Neural cell (in vitro differentiated cells): ENCODE data around the gene MSI2.

Experiments
- EP300 ChIP-seq: fragments of 450-650 bp; conservative IDR thresholded peaks from 2 replicates; pipeline ENCODE4 v1.6.1; 2014; ENCODE audit warnings: antibody characterized with exemption, mild to moderate bottlenecking, moderate library complexity; ENCODE audit not compliant: poor library complexity, severe bottlenecking
- EZH2 ChIP-seq: fragments of 200-600, 300-800 bp; shearing (Covaris generic), sonication (generic); IDR thresholded peaks from 2 replicates; pipeline ENCODE4 v1.6.1; 2014; ENCODE audit warnings: antibody characterized with exemption, low read length, borderline replicate concordance, mild to moderate bottlenecking; ENCODE audit not compliant: insufficient read depth, poor library complexity, severe bottlenecking
- MXI1 ChIP-seq: fragments of 450-650 bp; conservative IDR thresholded peaks from 2 replicates; pipeline ENCODE4 v1.6.1; 2014; ENCODE audit warnings: antibody characterized with exemption, mild to moderate bottlenecking; ENCODE audit not compliant: poor library complexity, severe bottlenecking
- POLR2AphosphoS5 ChIP-seq: IDR thresholded peaks from 2 replicates; pipeline ENCODE4 v1.6.1; 2012
- TAF1 ChIP-seq: IDR thresholded peaks from 2 replicates; pipeline ENCODE4 v1.6.1; 2012; ENCODE audit warnings: low read depth
- TF ChIP-seq, protein P1 (sequence below): fragments of 450-650 bp; IDR thresholded peaks from 2 replicates; pipeline ENCODE4 v1.5.1; 2014; ENCODE audit warnings: antibody characterized with exemption, mild to moderate bottlenecking, moderate library complexity; ENCODE audit not compliant: poor library complexity, severe bottlenecking
- TF ChIP-seq, protein P2 (sequence below): IDR thresholded peaks from 2 replicates; pipeline ENCODE4 v1.6.1; 2012; ENCODE audit warnings: borderline replicate concordance

DNA sequence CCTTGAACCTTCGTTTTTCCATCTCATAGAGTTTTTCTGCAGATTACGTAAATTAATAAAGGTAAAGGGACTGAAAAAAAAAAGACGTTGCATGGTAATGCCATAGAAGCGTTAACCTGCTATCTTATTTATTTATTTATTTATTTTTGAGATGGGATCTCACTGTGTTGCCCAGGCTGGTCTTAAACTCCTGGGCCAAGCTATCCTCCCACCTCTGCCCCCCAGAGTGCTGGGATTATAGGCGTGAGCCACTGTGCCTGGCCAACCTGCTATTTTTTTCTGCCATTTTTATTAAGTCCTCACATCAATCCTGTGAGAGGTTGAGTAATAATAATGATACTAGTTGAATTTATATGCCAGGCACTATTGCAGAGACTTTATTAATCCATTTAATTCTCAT is 7.9 kb downstream of the MSI2 start:
- TF ChIP-seq, protein P1, sequence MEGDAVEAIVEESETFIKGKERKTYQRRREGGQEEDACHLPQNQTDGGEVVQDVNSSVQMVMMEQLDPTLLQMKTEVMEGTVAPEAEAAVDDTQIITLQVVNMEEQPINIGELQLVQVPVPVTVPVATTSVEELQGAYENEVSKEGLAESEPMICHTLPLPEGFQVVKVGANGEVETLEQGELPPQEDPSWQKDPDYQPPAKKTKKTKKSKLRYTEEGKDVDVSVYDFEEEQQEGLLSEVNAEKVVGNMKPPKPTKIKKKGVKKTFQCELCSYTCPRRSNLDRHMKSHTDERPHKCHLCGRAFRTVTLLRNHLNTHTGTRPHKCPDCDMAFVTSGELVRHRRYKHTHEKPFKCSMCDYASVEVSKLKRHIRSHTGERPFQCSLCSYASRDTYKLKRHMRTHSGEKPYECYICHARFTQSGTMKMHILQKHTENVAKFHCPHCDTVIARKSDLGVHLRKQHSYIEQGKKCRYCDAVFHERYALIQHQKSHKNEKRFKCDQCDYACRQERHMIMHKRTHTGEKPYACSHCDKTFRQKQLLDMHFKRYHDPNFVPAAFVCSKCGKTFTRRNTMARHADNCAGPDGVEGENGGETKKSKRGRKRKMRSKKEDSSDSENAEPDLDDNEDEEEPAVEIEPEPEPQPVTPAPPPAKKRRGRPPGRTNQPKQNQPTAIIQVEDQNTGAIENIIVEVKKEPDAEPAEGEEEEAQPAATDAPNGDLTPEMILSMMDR, result no peak
- TF ChIP-seq EZH2 (no peak), EP300 (no peak), POLR2AphosphoS5 (no peak), MXI1 (no peak), TAF1 (no peak)
- TF ChIP-seq, protein P2, sequence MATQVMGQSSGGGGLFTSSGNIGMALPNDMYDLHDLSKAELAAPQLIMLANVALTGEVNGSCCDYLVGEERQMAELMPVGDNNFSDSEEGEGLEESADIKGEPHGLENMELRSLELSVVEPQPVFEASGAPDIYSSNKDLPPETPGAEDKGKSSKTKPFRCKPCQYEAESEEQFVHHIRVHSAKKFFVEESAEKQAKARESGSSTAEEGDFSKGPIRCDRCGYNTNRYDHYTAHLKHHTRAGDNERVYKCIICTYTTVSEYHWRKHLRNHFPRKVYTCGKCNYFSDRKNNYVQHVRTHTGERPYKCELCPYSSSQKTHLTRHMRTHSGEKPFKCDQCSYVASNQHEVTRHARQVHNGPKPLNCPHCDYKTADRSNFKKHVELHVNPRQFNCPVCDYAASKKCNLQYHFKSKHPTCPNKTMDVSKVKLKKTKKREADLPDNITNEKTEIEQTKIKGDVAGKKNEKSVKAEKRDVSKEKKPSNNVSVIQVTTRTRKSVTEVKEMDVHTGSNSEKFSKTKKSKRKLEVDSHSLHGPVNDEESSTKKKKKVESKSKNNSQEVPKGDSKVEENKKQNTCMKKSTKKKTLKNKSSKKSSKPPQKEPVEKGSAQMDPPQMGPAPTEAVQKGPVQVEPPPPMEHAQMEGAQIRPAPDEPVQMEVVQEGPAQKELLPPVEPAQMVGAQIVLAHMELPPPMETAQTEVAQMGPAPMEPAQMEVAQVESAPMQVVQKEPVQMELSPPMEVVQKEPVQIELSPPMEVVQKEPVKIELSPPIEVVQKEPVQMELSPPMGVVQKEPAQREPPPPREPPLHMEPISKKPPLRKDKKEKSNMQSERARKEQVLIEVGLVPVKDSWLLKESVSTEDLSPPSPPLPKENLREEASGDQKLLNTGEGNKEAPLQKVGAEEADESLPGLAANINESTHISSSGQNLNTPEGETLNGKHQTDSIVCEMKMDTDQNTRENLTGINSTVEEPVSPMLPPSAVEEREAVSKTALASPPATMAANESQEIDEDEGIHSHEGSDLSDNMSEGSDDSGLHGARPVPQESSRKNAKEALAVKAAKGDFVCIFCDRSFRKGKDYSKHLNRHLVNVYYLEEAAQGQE, result no peak
